ENCODE measurements around the gene SLC5A3.

SLC5A3 gene

DNA sequence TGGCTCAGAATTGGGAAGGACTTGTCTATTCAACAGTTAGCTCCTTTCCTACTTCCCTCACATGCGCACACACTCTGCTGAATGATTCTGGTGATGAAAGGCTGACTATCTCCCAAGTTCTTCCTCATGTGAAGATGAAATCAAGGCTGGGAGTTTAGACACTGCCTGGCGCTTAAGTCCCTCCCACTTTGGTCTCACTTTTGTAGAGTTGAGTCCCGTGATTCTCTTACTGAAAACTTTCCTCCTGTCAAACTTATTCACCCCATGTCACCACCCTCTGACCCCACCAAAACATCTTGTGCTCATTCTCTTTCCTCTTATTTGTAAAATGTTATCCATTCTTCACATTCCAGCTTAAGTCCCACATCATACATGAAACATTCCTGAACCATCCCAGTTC lies 8.4 kb upstream of the SLC5A3 start:
- H3K27ac ChIP-seq (ENCODE audit: low read depth, low read length): no peak overlapping the region
- H3K9me3 ChIP-seq (ENCODE audit: control insufficient read depth in 1 of 2, low read length in 2 of 2): no peaks in the 10 kb centered on the region
- no peaks in the 10 kb centered on the region for H3K36me3 ChIP-seq (ENCODE audit: control insufficient read depth in 1 of 2, insufficient read depth in 2 of 2, low read length in 2 of 2)
- H3K9ac ChIP-seq (ENCODE audit: low read depth in 1 of 2, low read length in 2 of 2): no peak overlapping the region
- H3K4me1 ChIP-seq (ENCODE audit: control insufficient read depth in 1 of 2, insufficient read depth in 2 of 2, low read length in 2 of 2): no peaks in the 10 kb centered on the region
- H3K4me3 ChIP-seq (ENCODE audit: low read depth in 1 of 2, low read length in 2 of 2): no peak overlapping the region
- H3K27me3 ChIP-seq (ENCODE audit: control insufficient read depth in 1 of 2, insufficient read depth in 2 of 2, low read length in 2 of 2): peaks cover 0 to 3% of the 10 kb centered on the region in 2 donors

DNA sequence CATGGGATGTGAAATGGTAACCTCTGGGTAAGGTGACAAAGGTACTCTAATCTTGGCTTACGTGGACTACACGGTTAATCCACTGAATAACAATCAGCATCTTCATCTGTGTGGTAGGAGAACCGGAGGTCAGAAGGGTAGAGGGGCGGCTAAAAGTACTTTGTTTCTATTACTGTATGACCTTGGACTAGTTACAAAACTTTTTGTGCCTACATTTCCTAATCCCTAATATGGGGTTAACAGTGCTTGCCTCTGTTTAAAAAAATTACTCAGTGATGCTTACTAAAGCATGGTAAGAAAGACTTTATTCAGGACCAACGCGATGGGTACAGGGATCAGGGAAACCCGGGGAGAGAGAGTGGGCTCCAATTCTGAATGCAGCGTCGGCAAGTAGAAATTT lies 1.7 kb upstream of the SLC5A3 start:
- no peaks in the 10 kb centered on the region for H3K27me3 ChIP-seq (ENCODE audit: control insufficient read depth in 1 of 2, insufficient read depth in 2 of 2, low read length in 2 of 2)
- no peak overlapping the region for H3K4me3 ChIP-seq (ENCODE audit: low read depth in 1 of 2, low read length in 2 of 2)
- H3K36me3 ChIP-seq (ENCODE audit: control insufficient read depth in 1 of 2, insufficient read depth in 2 of 2, low read length in 2 of 2): no peaks in the 10 kb centered on the region
- H3K9me3 ChIP-seq (ENCODE audit: control insufficient read depth in 1 of 2, low read length in 2 of 2): no peaks in the 10 kb centered on the region
- no peak overlapping the region for H3K9ac ChIP-seq (ENCODE audit: low read depth in 1 of 2, low read length in 2 of 2)
- no peak overlapping the region for H3K27ac ChIP-seq (ENCODE audit: low read depth, low read length)
- peaks cover 18 to 28% of the 10 kb centered on the region in 2 donors for H3K4me1 ChIP-seq (ENCODE audit: control insufficient read depth in 1 of 2, insufficient read depth in 2 of 2, low read length in 2 of 2)

DNA sequence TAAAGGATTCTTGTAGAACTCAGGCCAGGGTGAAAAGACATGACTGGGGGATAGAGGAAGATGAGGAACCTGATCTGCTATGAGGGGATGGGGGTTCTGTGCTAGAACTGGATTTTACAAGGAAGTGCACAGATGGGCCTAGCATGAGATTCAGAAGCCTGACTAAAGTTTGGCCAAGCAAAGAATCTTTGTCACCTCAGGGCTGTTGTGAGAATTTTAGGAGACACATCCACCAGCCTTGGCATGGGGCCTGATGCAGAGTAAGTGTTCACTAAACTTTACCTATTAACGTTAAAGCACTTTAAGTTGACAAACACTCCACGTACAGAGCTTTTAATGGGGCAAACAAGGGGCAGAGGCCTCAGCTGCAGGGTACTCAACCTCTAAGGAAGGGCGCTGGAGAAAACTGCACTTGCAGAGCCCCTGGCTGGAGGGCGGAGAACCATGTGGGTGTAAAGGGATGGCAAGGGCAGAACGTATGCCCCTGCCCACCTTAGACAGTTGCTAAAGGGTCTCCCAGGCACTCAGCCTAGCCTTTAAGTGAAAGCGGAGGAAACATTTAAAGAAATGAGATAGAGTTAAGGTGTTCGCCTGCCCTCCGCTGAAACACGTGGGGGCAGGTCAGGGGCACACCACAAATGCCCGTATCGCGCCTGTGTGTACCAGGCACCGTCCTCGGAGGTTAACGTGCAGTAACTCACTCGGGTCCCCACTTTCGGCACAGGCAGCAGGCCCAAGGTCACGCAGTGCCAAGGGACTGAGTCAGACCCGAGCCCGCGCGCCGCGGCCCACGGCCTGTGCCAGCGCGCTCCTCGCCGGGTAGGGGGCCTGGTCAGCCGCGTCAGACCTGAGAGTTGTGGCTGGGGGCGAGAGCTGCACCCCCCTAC lies 990 bp upstream of the SLC5A3 start:
- Histone ChIP-seq H3K9me3 (ENCODE audit: control insufficient read depth in 1 of 2, low read length in 2 of 2) (no peaks in the 10 kb centered on the region), H3K27me3 (ENCODE audit: control insufficient read depth in 1 of 2, insufficient read depth in 2 of 2, low read length in 2 of 2) (no peaks in the 10 kb centered on the region), H3K4me3 (ENCODE audit: low read depth in 1 of 2, low read length in 2 of 2) (peak overlapping the region; percentile 64 to 72), H3K4me1 (ENCODE audit: control insufficient read depth in 1 of 2, insufficient read depth in 2 of 2, low read length in 2 of 2) (peaks cover 18 to 31% of the 10 kb centered on the region in 2 donors), H3K36me3 (ENCODE audit: control insufficient read depth in 1 of 2, insufficient read depth in 2 of 2, low read length in 2 of 2) (no peaks in the 10 kb centered on the region), H3K9ac (ENCODE audit: low read depth in 1 of 2, low read length in 2 of 2) (peak overlapping the region; percentile 74 to 80), H3K27ac (ENCODE audit: low read depth, low read length) (peak overlapping the region; percentile 71)

DNA sequence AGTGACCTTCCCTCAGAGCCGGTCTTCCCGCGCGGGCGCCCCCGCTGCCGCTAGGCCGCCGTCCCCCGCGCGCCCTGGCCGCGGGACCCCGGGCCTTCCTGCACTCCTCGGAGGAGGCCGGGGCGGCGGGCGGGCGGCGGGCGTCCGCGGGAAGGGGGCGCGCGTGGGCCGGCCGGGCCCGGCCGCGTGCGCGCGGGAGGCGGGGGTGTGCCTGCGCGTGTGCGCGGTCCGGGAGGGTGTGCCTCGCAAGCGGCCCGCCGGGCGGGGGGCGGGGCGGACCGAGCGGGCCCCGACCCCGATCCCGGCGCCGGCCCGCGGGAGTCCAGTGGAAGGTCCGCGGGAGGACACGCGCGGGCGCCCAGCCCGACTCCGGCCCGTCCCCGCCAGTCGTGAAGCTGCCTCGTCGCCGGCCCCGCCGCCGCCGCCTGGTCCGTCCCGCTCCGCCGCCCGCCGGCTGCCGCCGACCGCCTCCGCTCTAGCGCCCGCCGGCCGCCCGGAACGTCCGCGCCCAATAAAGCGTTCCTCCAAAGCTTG lies 438 bp downstream of the SLC5A3 start:
- H3K36me3 ChIP-seq (ENCODE audit: control insufficient read depth in 1 of 2, insufficient read depth in 2 of 2, low read length in 2 of 2): no peaks in the 10 kb centered on the region
- no peaks in the 10 kb centered on the region for H3K9me3 ChIP-seq (ENCODE audit: control insufficient read depth in 1 of 2, low read length in 2 of 2)
- H3K4me3 ChIP-seq (ENCODE audit: low read depth in 1 of 2, low read length in 2 of 2): peak overlapping the region; percentile 81 to 89
- peaks cover 22 to 37% of the 10 kb centered on the region in 2 donors for H3K4me1 ChIP-seq (ENCODE audit: control insufficient read depth in 1 of 2, insufficient read depth in 2 of 2, low read length in 2 of 2)
- peak overlapping the region; percentile 78 for H3K27ac ChIP-seq (ENCODE audit: low read depth, low read length)
- peak overlapping the region; percentile 76 to 86 for H3K9ac ChIP-seq (ENCODE audit: low read depth in 1 of 2, low read length in 2 of 2)
- no peaks in the 10 kb centered on the region for H3K27me3 ChIP-seq (ENCODE audit: control insufficient read depth in 1 of 2, insufficient read depth in 2 of 2, low read length in 2 of 2)

DNA sequence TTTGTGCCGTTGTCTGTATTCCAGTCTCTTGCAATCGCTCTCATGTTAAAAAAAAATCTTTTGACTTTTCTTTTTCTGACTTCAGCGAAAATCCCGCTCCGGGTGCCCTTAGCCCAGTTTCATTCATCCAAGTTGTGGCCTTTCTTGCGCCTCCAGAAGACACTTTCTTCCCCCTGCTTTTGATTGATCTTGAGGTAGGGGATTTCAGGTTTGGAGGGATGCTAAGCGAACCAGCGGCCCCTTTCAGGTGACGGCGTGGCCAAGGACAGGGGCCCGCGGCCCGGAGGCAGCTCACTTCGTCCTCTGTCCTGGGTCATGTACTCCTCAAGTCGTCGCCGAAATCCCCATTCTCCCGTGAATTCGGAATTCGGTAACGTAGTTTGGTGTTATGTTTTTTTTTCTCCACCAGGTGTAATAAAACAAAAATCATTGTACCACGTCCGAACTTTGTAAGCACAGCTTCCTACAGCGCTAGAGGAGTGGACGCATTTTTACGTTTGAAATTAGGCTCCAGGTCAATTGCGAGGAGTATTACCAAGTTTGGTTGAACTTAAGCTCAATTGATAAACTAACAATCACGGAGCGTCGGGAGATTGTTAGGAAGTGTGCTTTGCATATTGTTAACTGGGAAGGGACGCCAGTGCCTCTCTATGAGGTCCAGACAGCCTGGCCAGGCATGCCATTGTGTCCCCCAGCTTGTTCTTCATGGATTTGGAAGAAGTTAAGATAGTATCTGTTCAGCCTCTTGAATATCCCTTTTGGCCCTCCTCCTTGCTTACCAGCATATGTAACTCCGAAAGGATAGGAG lies 1.1 kb downstream of the SLC5A3 start:
- H3K27ac ChIP-seq (ENCODE audit: low read depth, low read length): peak overlapping the region; percentile 34
- no peaks in the 10 kb centered on the region for H3K9me3 ChIP-seq (ENCODE audit: control insufficient read depth in 1 of 2, low read length in 2 of 2)

DNA sequence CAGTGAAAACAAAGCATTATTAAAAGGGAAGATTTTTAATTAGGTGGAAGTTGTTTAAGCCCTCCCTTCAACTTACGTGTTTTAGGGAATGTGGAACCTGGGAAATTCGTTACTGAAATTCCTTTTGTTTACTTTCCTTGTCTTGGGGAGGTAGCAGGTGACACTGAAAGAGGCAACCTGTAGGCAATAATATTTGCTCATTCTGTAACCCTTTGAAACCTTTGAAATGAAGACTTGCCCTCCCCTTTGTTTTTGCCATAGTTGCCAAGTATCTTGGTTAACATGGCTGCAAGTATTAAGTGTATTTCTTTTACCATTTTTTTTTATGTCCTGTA lies 1.7 kb downstream of the SLC5A3 start:
- H3K9me3 ChIP-seq (ENCODE audit: control insufficient read depth in 1 of 2, low read length in 2 of 2): no peaks in the 10 kb centered on the region
- H3K27ac ChIP-seq (ENCODE audit: low read depth, low read length): no peak overlapping the region
- H3K27me3 ChIP-seq (ENCODE audit: control insufficient read depth in 1 of 2, insufficient read depth in 2 of 2, low read length in 2 of 2): no peaks in the 10 kb centered on the region
- H3K4me3 ChIP-seq (ENCODE audit: low read depth in 1 of 2, low read length in 2 of 2): peak overlapping the region; percentile 81 to 89
- H3K4me1 ChIP-seq (ENCODE audit: control insufficient read depth in 1 of 2, insufficient read depth in 2 of 2, low read length in 2 of 2): peaks cover 22 to 42% of the 10 kb centered on the region in 2 donors
- H3K9ac ChIP-seq (ENCODE audit: low read depth in 1 of 2, low read length in 2 of 2): peak overlapping the region; percentile 76 to 86
- H3K36me3 ChIP-seq (ENCODE audit: control insufficient read depth in 1 of 2, insufficient read depth in 2 of 2, low read length in 2 of 2): no peaks in the 10 kb centered on the region

More for the DNA sequence above, 1.1 kb downstream of the SLC5A3 start:
- H3K27me3 ChIP-seq (ENCODE audit: control insufficient read depth in 1 of 2, insufficient read depth in 2 of 2, low read length in 2 of 2): no peaks in the 10 kb centered on the region
- H3K4me1 ChIP-seq (ENCODE audit: control insufficient read depth in 1 of 2, insufficient read depth in 2 of 2, low read length in 2 of 2): peaks cover 22 to 37% of the 10 kb centered on the region in 2 donors
- H3K4me3 ChIP-seq (ENCODE audit: low read depth in 1 of 2, low read length in 2 of 2): peak overlapping the region; percentile 81 to 89
- H3K9ac ChIP-seq (ENCODE audit: low read depth in 1 of 2, low read length in 2 of 2): peak overlapping the region; percentile 76 to 86
- H3K36me3 ChIP-seq (ENCODE audit: control insufficient read depth in 1 of 2, insufficient read depth in 2 of 2, low read length in 2 of 2): no peaks in the 10 kb centered on the region

DNA sequence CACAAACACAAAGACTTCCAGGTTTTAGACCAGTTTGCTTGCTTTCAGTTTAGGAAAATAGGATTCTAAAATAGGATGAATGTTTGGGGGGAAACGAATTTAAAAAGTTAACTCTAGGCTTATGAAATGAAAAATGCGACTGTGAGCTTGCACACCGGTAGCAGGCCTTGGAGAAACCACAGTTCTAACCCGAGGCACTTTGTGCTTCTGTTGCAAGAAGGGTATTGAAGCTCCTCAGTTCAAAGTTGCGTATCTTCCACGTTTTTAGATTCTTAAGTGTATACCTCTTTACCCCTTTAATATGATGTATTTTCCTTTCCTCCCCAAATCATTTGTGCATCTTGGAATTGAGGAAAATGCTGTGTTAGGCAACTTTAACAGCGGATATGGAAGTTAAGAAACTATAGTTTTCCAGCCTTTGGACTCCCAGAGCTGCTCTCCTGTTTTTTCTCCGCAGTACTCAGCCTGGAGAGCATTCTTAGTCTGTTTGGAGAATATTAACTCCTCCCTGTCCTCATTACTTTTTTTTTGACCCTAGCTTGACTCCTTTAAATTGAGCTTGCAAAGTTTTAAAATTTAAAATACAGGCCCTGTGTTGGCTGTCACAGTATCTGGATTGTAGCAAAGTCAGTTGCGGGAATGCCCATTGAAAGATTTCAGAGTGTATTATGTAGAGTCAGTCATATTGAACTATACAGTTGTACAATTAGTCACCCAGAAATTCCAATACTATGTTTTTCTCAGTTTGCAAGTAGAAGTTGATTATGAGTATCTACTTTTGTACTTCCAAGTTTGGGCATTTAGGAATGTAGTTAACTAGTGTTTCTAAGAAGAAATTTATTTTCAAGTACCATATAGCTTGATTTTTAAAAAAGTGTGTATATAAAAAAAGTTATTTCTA lies 2.6 kb downstream of the SLC5A3 start:
- Histone ChIP-seq H3K27me3 (ENCODE audit: control insufficient read depth in 1 of 2, insufficient read depth in 2 of 2, low read length in 2 of 2) (no peaks in the 10 kb centered on the region), H3K4me3 (ENCODE audit: low read depth in 1 of 2, low read length in 2 of 2) (peak overlapping the region; percentile 13 to 89), H3K9ac (ENCODE audit: low read depth in 1 of 2, low read length in 2 of 2) (peak overlapping the region in 1 of 2 donors; percentile 5), H3K4me1 (ENCODE audit: control insufficient read depth in 1 of 2, insufficient read depth in 2 of 2, low read length in 2 of 2) (peaks cover 22 to 50% of the 10 kb centered on the region in 2 donors), H3K27ac (ENCODE audit: low read depth, low read length) (no peak overlapping the region), H3K36me3 (ENCODE audit: control insufficient read depth in 1 of 2, insufficient read depth in 2 of 2, low read length in 2 of 2) (no peaks in the 10 kb centered on the region), H3K9me3 (ENCODE audit: control insufficient read depth in 1 of 2, low read length in 2 of 2) (no peaks in the 10 kb centered on the region)

DNA sequence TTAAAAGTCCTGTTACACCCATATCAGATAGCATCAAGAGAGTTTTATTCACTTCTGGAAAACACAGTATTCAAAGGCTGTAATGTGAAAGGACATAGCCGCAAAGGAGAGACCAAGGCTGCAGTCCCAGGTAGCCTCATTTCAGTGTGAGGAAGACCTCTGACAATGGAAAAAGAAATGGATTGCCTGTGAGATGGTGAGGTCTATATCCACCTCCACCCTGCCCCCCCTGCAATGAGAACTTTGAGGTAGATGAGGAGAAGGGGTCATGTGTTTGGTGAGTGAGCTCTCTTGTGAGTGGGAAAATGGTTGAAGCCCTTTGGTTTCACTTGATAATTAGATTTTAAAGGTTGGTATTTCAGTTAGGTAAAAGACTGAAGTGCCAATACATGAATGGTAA lies 3.5 kb downstream of the SLC5A3 start:
- H3K36me3 ChIP-seq (ENCODE audit: control insufficient read depth in 1 of 2, insufficient read depth in 2 of 2, low read length in 2 of 2): no peaks in the 10 kb centered on the region
- H3K27ac ChIP-seq (ENCODE audit: low read depth, low read length): no peak overlapping the region
- no peak overlapping the region for H3K4me3 ChIP-seq (ENCODE audit: low read depth in 1 of 2, low read length in 2 of 2)
- peaks cover 22 to 58% of the 10 kb centered on the region in 2 donors for H3K4me1 ChIP-seq (ENCODE audit: control insufficient read depth in 1 of 2, insufficient read depth in 2 of 2, low read length in 2 of 2)
- H3K27me3 ChIP-seq (ENCODE audit: control insufficient read depth in 1 of 2, insufficient read depth in 2 of 2, low read length in 2 of 2): no peaks in the 10 kb centered on the region
- H3K9me3 ChIP-seq (ENCODE audit: control insufficient read depth in 1 of 2, low read length in 2 of 2): no peaks in the 10 kb centered on the region
- H3K9ac ChIP-seq (ENCODE audit: low read depth in 1 of 2, low read length in 2 of 2): no peak overlapping the region

DNA sequence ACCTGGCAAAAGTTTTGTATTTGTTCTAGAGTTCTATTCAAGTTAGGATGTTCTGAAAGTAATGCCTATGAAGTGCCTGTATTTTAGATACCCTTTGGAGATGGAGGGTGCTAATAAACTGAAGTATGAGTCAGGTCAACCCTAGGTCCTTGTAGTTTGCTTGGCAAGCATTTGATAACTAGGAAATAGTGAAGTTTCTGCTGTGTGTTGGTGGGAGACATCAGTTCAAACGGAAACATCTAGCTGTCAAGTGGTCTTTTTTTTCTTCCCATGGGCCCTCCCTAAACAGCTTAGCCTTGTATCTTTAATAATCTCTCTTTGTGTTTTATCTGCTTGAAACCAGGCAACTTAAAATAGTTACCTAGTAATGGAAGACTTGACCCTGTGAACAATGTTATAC lies 4.5 kb downstream of the SLC5A3 start:
- H3K9ac ChIP-seq (ENCODE audit: low read depth in 1 of 2, low read length in 2 of 2): no peak overlapping the region
- H3K27ac ChIP-seq (ENCODE audit: low read depth, low read length): no peak overlapping the region
- no peak overlapping the region for H3K4me3 ChIP-seq (ENCODE audit: low read depth in 1 of 2, low read length in 2 of 2)
- no peaks in the 10 kb centered on the region for H3K27me3 ChIP-seq (ENCODE audit: control insufficient read depth in 1 of 2, insufficient read depth in 2 of 2, low read length in 2 of 2)
- peaks cover 0 to 2% of the 10 kb centered on the region in 2 donors for H3K36me3 ChIP-seq (ENCODE audit: control insufficient read depth in 1 of 2, insufficient read depth in 2 of 2, low read length in 2 of 2)
- peaks cover 19 to 55% of the 10 kb centered on the region in 2 donors for H3K4me1 ChIP-seq (ENCODE audit: control insufficient read depth in 1 of 2, insufficient read depth in 2 of 2, low read length in 2 of 2)
- H3K9me3 ChIP-seq (ENCODE audit: control insufficient read depth in 1 of 2, low read length in 2 of 2): no peaks in the 10 kb centered on the region
